Nucleus accumbens (tissue), 56 donors: ENCODE results near the gene RNPEPL1.

Source experiments
- DNase-seq, 56 donors: peaks; one replicate each; lab custom pipeline; 2025; lab: John Stamatoyannopoulos, UW

The RNPEPL1 gene

GRCh38 chr2:240574386-240575100 lies 6.3 kb downstream of the RNPEPL1 start:
- no peak for DNase-seq

GRCh38 chr2:240575101-240575965 lies 7.0 kb downstream of the RNPEPL1 start:
- DNase-seq = peak in 1 of 56 donors; percentile 13

GRCh38 chr2:240576036-240576435 lies 7.8 kb downstream of the RNPEPL1 start:
- no peak for DNase-seq

- no peak for DNase-seq
Observed at GRCh38 chr2:240576436-240577205, 8.3 kb downstream of the RNPEPL1 start.

GRCh38 chr2:240577281-240578109 lies 9.2 kb downstream of the RNPEPL1 start:
- DNase-seq = no peak

- DNase-seq = no peak
Observed at GRCh38 chr2:240578110-240578450, 9.8 kb downstream of the RNPEPL1 start.

GRCh38 chr2:240578488-240578887 lies 10.2 kb downstream of the RNPEPL1 start:
- no peak for DNase-seq

GRCh38 chr2:240579071-240579762 lies 10.9 kb downstream of the RNPEPL1 start:
- no peak for DNase-seq

GRCh38 chr2:240579771-240580614 lies 11.7 kb downstream of the RNPEPL1 start:
- no peak for DNase-seq

GRCh38 chr2:240581811-240582210 lies 13.5 kb downstream of the RNPEPL1 start:
- DNase-seq = no peak

GRCh38 chr2:240582781-240583180 lies 14.5 kb downstream of the RNPEPL1 start:
- DNase-seq = no peak

GRCh38 chr2:240583774-240584173 lies 15.5 kb downstream of the RNPEPL1 start:
- DNase-seq = no peak

- no peak for DNase-seq
Observed at GRCh38 chr2:240584486-240585031, 16.3 kb downstream of the RNPEPL1 start.

- DNase-seq = no peak
Observed at GRCh38 chr2:240585101-240585500, 16.8 kb downstream of the RNPEPL1 start.

- DNase-seq = no peak
Observed at GRCh38 chr2:240585681-240586197, 17.5 kb downstream of the RNPEPL1 start.

- peak; percentile 62 to 100 (median 97) for DNase-seq
Observed at GRCh38 chr2:240586198-240586918, 18.1 kb downstream of the RNPEPL1 start, which contains the start of gene CAPN10. CAPN10 (plus strand) TSS chr2:240586734; CDS start chr2:240586912, 178 bp downstream.
